ENCODE measurements around the gene TIMM22. TPM values are rescaled to one million over a fixed set of nuclear protein-coding genes. Genes with fewer than 3 reads are reported as not detected.

Gene TIMM22
- total and polyA plus RNA-seq, 2 donors (not counting 3 experiments of a cell fraction or from before 2014, with no cell fraction given), result 19.0 to 19.6 TPM

DNA sequence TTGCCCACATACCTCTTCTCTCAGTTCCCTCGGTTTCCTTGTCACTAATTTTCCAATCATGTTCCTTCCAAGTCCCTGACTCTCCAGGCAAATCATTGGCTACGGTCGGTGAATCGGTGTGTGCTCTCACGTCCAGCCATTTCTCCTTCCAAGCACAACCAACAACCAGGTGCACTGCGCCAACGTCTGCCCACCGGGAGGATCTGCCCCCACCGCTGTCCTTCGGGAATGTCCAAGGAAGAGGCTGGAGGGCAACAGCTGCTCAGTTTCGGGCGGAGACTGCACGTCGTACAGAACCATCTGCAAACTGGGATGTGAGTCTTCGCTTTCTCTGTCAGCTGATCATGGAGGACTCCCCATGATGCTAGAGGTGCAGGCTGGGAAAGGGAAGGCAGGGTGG is 9.0 kb upstream of the TIMM22 start:
- Histone ChIP-seq H3K9ac (replicated peaks; ENCODE audit: extremely low read depth, insufficient read depth, low read length) (no peak overlapping the region), H3K27me3 (ENCODE audit: control insufficient read depth in 2 of 2, insufficient read depth in 2 of 2, low read length in 2 of 2) (no peaks in the 10 kb centered on the region), H3K79me2 (ENCODE audit: control insufficient read depth, insufficient read depth, low read length) (no peaks in the 10 kb centered on the region), H3K9me1 (replicated peaks; ENCODE audit: control insufficient read depth, extremely low read depth, insufficient read depth, low read length) (no peaks in the 10 kb centered on the region), H3K9me3 (replicated peaks; ENCODE audit: control insufficient read depth, insufficient read depth, low read length) (no peaks in the 10 kb centered on the region), H3K27ac (ENCODE audit: insufficient read depth, low read depth, low read length) (no peak overlapping the region), H3K4me2 (ENCODE audit: insufficient read depth, low read length) (no peak overlapping the region), H2AFZ (ENCODE audit: low read depth, low read length) (no peak overlapping the region), H3K4me3 (replicated peaks in 1 of 3; ENCODE audit: insufficient read depth in 1 of 3, low read depth in 1 of 3, low read length in 3 of 3) (no peak overlapping the region), H3K36me3 (ENCODE audit: control insufficient read depth in 2 of 2, extremely low read depth in 1 of 2, insufficient read depth in 2 of 2, low read length in 2 of 2) (no peaks in the 10 kb centered on the region), H3K4me1 (ENCODE audit: control insufficient read depth, extremely low read depth, insufficient read depth, low read length) (no peaks in the 10 kb centered on the region), H4K20me1 (replicated peaks; ENCODE audit: control insufficient read depth, extremely low read depth, insufficient read depth, low read length) (no peaks in the 10 kb centered on the region)
- dilution Hi-C loops (cut with MboI; ENCODE audit: extremely low pct_ligation_motif_present, low sequenced_read_pairs), result loop anchor here (25.0 kb wide), 1 partner anchor 201 kb away; the partner anchor contains the start of genes GLOD4 and MRM3
- DNase-seq (ENCODE audit: low read depth, low spot score) (no peak), FAIRE-seq (no peak)
- no TSS peak for BruUV-seq (replicated peaks)
- intact Hi-C loops (cut with micrococcal nuclease), result no loop called here
- TF ChIP-seq MAX (IDR thresholded peaks at IDR 0.05; ENCODE audit: insufficient read depth, insufficient read length) (no peak), FOS (IDR thresholded peaks at IDR 0.05; ENCODE audit: borderline replicate concordance, insufficient read depth, low read length) (no peak), POLR2AphosphoS5 (IDR thresholded peaks at IDR 0.05; ENCODE audit: insufficient read depth, low read depth, low read length) (no peak), MYC (IDR thresholded peaks at IDR 0.05; ENCODE audit: low read depth, low read length) (no peak), GATA2 (IDR thresholded peaks at IDR 0.05; ENCODE audit: insufficient read depth, insufficient read length, low read depth, low read length) (no peak), EZH2 (IDR thresholded peaks at IDR 0.05; ENCODE audit: borderline replicate concordance, low read depth, low read length, severe bottlenecking) (no peak)
- TF ChIP-seq, protein P1, sequence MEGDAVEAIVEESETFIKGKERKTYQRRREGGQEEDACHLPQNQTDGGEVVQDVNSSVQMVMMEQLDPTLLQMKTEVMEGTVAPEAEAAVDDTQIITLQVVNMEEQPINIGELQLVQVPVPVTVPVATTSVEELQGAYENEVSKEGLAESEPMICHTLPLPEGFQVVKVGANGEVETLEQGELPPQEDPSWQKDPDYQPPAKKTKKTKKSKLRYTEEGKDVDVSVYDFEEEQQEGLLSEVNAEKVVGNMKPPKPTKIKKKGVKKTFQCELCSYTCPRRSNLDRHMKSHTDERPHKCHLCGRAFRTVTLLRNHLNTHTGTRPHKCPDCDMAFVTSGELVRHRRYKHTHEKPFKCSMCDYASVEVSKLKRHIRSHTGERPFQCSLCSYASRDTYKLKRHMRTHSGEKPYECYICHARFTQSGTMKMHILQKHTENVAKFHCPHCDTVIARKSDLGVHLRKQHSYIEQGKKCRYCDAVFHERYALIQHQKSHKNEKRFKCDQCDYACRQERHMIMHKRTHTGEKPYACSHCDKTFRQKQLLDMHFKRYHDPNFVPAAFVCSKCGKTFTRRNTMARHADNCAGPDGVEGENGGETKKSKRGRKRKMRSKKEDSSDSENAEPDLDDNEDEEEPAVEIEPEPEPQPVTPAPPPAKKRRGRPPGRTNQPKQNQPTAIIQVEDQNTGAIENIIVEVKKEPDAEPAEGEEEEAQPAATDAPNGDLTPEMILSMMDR (IDR thresholded peaks at IDR 0.05; ENCODE audit: extremely low read depth in 1 of 2, insufficient read depth in 1 of 2, low read depth in 1 of 2, low read length in 2 of 2), result no peak
- ChIA-PET CTCF (interaction anchor here (1.2 to 1.3 kb wide), 3 partner anchors 9 to 70 kb away, joined by 4 to 5 read pairs (median 5); partner anchors contain the start of gene TIMM22), POLR2A (no interaction called here)
